Vagina (tissue), 2 donors: ENCODE measurements around the gene DNM2. TPM values are rescaled to one million over a fixed set of nuclear protein-coding genes. Genes with fewer than 3 reads are reported as not detected.
"Not testable (repeated sequence)": the region's sequence is repeated elsewhere in the genome, so short reads cannot be mapped to it uniquely, and the experiment has no call there.

ENCODE experiments used
- DNase-seq, 2 donors: peaks; one replicate each; pipeline ENCODE4 v3.0.0-alpha.2; 2017; ENCODE audit errors: extremely low spot score in 2 of 2
- H3K27ac ChIP-seq: fragments of 200-600 bp; sonication (generic); one replicate; pipeline ENCODE4 v1.5.1; 2019
- H3K27me3 ChIP-seq: fragments of 200-600 bp; sonication (generic); one replicate; pipeline ENCODE4 v1.5.1; 2019
- H3K36me3 ChIP-seq, 2 donors: fragments of 200-600 bp; sonication (generic); one replicate each; pipeline ENCODE4 v1.5.1; 2017 to 2019
- H3K4me1 ChIP-seq: fragments of 200-600 bp; sonication (generic); one replicate; pipeline ENCODE4 v1.5.1; 2019
- H3K4me3 ChIP-seq, 2 donors: fragments of 200-600 bp; sonication (generic); 1 replicate in 1 of 2; 2 replicates in 1 of 2; pipeline ENCODE4 v1.5.1; 2016 to 2019
- H3K9me3 ChIP-seq: fragments of 200-600 bp; sonication (generic); one replicate; pipeline ENCODE4 v1.5.1; 2019
- CTCF ChIP-seq, 3 experiments: fragments of 450-650 bp in 2 of 3; fragments of 200-600 bp in 1 of 3; sonication (generic) in 1 of 3; IDR thresholded peaks; one replicate each; pipeline ENCODE4 v1.5.1; 2017 to 2019; ENCODE audit warnings: antibody characterized with exemption in 3 of 3, mild to moderate bottlenecking in 2 of 3, moderate library complexity in 2 of 3
- POLR2A ChIP-seq, 2 donors: fragments of 450-650 bp; IDR thresholded peaks; one replicate each; pipeline ENCODE4 v1.6.1; 2017; ENCODE audit warnings: antibody characterized with exemption in 2 of 2, mild to moderate bottlenecking in 2 of 2, moderate library complexity in 2 of 2
- POLR2AphosphoS5 ChIP-seq, 2 donors: sonication (generic); formaldehyde crosslinking; IDR thresholded peaks; one replicate each; pipeline ENCODE4 v1.9.0; 2017; ENCODE audit warnings: antibody characterized with exemption in 2 of 2, mild to moderate bottlenecking in 2 of 2, low read depth in 1 of 2; ENCODE audit not compliant: insufficient read depth in 1 of 2
- intact Hi-C: fragments of 100-400 bp; cut with DNase I; formaldehyde crosslinking; loops from one replicate; pipeline ENCODE4 v1.15.1; 2023
- total RNA-seq: library from RNA; depleted of rRNA; stranded (reverse); fragments of >200 nt; gene quantifications from one replicate; pipeline ENCODE4 v1.2.3, GENCODE V29; 2016

The DNM2 gene
- total RNA-seq: 128 TPM

GRCh38 chr19:10717356-10718204 lies at the start of gene DNM2:
Gene DNM2, plus strand, starts transcription at chr19:10718079. Its CDS starts 164 bp downstream, at chr19:10718243.
- Histone ChIP-seq H3K27me3 (no peaks in the 10 kb centered on the region), H3K36me3 (no peaks in the 10 kb centered on the region), H3K4me1 (peaks cover 42% of the 10 kb centered on the region), H3K27ac (peak within 1 kb of the TSS; percentile 87), H3K9me3 (no peaks in the 10 kb centered on the region), H3K4me3 (peak within 1 kb of the TSS; percentile 76 to 93)
- intact Hi-C loops: loop anchor here (5.0 kb wide), 1 partner anchor 145 kb away; no protein-coding TSS in a partner anchor
- DNase-seq: peak; percentile 99 to 100
- peak; percentile 81 to 97 for TF ChIP-seq POLR2AphosphoS5 (IDR thresholded peaks at IDR 0.05; ENCODE audit: insufficient read depth in 1 of 2, low read depth in 1 of 2)
- peak; percentile 24 to 76 for TF ChIP-seq POLR2A (IDR thresholded peaks at IDR 0.05)
- TF ChIP-seq CTCF (IDR thresholded peaks at IDR 0.05): peak; percentile 66 to 86 (median 83)

- TF ChIP-seq POLR2A (IDR thresholded peaks at IDR 0.05) (no peak), CTCF (IDR thresholded peaks at IDR 0.05) (no peak)
- no peaks in the 10 kb centered on the region for H3K9me3 ChIP-seq
- H3K27me3 ChIP-seq: no peaks in the 10 kb centered on the region
- no peak overlapping the region for H3K27ac ChIP-seq
- no peak for DNase-seq
- H3K4me3 ChIP-seq: no peak overlapping the region
- intact Hi-C loops: no loop called here
- peaks cover 0 to 29% of the 10 kb centered on the region in 2 donors for H3K36me3 ChIP-seq
- peaks cover 60% of the 10 kb centered on the region for H3K4me1 ChIP-seq
Observed at GRCh38 chr19:10669246-10669645, 48.6 kb upstream of the DNM2 start.

- no peaks in the 10 kb centered on the region for H3K9me3 ChIP-seq
- no peaks in the 10 kb centered on the region for H3K27me3 ChIP-seq
- DNase-seq: no peak
- no peak overlapping the region for H3K4me3 ChIP-seq
- H3K36me3 ChIP-seq: peaks cover 0 to 29% of the 10 kb centered on the region in 2 donors
- intact Hi-C loops: no loop called here
- H3K27ac ChIP-seq: no peak overlapping the region
- peaks cover 55% of the 10 kb centered on the region for H3K4me1 ChIP-seq
- TF ChIP-seq POLR2A (IDR thresholded peaks at IDR 0.05): no peak
- TF ChIP-seq CTCF (IDR thresholded peaks at IDR 0.05): no peak
- TF ChIP-seq POLR2AphosphoS5 (IDR thresholded peaks at IDR 0.05; ENCODE audit: insufficient read depth in 1 of 2, low read depth in 1 of 2): no peak
Observed at GRCh38 chr19:10670182-10670581, 47.7 kb upstream of the DNM2 start.

GRCh38 chr19:10670876-10671804 lies 46.7 kb upstream of the DNM2 start:
- TF ChIP-seq CTCF (IDR thresholded peaks at IDR 0.05) (no peak), POLR2AphosphoS5 (IDR thresholded peaks at IDR 0.05; ENCODE audit: insufficient read depth in 1 of 2, low read depth in 1 of 2) (no peak), POLR2A (IDR thresholded peaks at IDR 0.05) (no peak)
- intact Hi-C loops: no loop called here
- no peaks in the 10 kb centered on the region for H3K27me3 ChIP-seq
- peaks cover 49% of the 10 kb centered on the region for H3K4me1 ChIP-seq
- H3K9me3 ChIP-seq: no peaks in the 10 kb centered on the region
- H3K27ac ChIP-seq: no peak overlapping the region
- no peak overlapping the region for H3K4me3 ChIP-seq
- DNase-seq: no peak
- H3K36me3 ChIP-seq: peaks cover 0 to 35% of the 10 kb centered on the region in 2 donors

GRCh38 chr19:10671922-10672321 lies 46.0 kb upstream of the DNM2 start:
- H3K27me3 ChIP-seq, H3K27ac ChIP-seq, intact Hi-C loops, H3K9me3 ChIP-seq, DNase-seq, H3K4me3 ChIP-seq: not testable (repeated sequence)
- Histone ChIP-seq H3K36me3 (peaks cover 0 to 37% of the 10 kb centered on the region in 2 donors), H3K4me1 (peaks cover 44% of the 10 kb centered on the region)

- H3K27ac ChIP-seq, intact Hi-C loops, DNase-seq, H3K4me3 ChIP-seq, H3K27me3 ChIP-seq, H3K9me3 ChIP-seq: not testable (repeated sequence)
- H3K4me1 ChIP-seq: peaks cover 16% of the 10 kb centered on the region
- peaks cover 6 to 70% of the 10 kb centered on the region in 2 donors for H3K36me3 ChIP-seq
Observed at GRCh38 chr19:10675214-10675613, 42.7 kb upstream of the DNM2 start.
